NCI-H526 (cell line): Measurements from ENCODE around the gene F7.

Experiments
- DNase-seq, 2 experiments: peaks; one replicate each; lab custom pipeline; 2025; lab: John Stamatoyannopoulos, UW

Gene F7

GRCh38 chr13:113117911-113118260 is 12.3 kb downstream of the F7 start:
- no peak for DNase-seq

GRCh38 chr13:113118261-113119021 is 12.8 kb downstream of the F7 start:
- DNase-seq: no peak

- DNase-seq: no peak
These were observed 13.7 kb downstream of the F7 start for GRCh38 chr13:113119166-113119821.

DNA sequence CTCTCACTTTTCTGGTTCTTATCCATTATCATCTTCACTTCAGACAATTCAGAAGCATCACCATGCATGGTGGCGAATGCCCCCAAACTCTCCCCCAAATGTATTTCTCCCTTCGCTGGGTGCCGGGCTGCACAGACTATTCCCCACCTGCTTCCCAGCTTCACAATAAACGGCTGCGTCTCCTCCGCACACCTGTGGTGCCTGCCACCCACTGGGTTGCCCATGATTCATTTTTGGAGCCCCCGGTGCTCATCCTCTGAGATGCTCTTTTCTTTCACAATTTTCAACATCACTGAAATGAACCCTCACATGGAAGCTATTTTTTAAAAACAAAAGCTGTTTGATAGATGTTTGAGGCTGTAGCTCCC is 14.2 kb downstream of the F7 start:
- no peak for DNase-seq

- DNase-seq: no peak
These were observed 14.9 kb downstream of the F7 start for GRCh38 chr13:113120300-113121182.

GRCh38 chr13:113121183-113121927 is 15.8 kb downstream of the F7 start:
- DNase-seq: no peak

- no peak for DNase-seq
These were observed 16.4 kb downstream of the F7 start for GRCh38 chr13:113121928-113122471.

DNA sequence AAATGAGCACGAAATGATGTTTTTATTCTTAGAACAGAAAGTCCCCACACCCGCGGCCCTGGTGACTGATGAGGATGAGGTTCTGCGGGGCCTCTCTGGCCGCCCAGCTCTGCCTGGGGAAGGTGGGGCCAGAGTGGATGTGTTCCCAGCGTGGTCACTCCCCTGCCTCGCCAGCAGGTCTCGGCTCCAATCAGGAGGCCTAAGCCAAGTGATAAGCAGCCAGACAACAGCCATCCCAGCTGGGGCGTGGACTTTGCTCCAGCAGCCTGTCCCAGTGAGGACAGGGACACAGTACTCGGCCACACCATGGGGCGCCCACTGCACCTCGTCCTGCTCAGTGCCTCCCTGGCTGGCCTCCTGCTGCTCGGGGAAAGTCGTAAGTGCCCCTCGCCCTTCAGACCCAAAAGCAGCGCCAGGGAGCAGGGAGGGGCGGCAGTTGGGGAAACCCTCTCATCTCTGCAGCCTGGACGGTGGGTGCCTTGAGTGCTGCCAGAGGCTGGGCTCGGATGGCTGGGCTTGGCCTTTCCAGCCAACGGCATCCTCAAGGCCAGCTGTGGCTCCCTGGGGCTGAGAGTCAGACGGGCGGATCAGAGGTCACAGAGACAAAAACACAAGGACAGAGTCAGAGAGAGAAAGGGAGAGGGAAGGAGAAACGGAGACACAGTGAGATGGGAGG is 17.1 kb downstream of the F7 start, which contains the start of gene F10:
Gene F10 (plus strand): TSS at position 250 of the 676 bp plus-strand sequence. CDS start 57 bp downstream, at position 307.
- peak; percentile 63 to 86 for DNase-seq

- peak in 1 of 2 experiments; percentile 42 for DNase-seq
These were observed 17.9 kb downstream of the F7 start for GRCh38 chr13:113123226-113124201.

GRCh38 chr13:113124211-113124970 is 18.8 kb downstream of the F7 start:
- DNase-seq: no peak

GRCh38 chr13:113125506-113126264 is 20.1 kb downstream of the F7 start:
- DNase-seq: no peak

GRCh38 chr13:113126265-113127150 is 20.9 kb downstream of the F7 start:
- no peak for DNase-seq

DNA sequence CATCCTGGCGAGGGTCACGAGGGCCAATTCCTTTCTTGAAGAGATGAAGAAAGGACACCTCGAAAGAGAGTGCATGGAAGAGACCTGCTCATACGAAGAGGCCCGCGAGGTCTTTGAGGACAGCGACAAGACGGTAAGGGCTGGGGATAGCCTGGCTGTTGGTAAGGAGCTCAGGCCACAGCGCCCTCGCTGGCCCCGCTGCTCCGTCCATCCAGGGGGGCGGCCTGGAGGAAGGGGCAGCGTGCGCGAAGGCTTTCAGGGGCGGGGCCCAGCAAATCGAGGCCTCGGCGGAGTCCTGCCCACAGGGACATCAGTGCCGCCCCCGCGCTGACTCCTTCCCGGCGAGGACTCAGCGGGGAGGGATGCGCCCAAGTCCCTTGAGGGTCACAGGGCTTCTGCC is 23.9 kb downstream of the F7 start:
- no peak for DNase-seq

- DNase-seq: no peak
These were observed 24.5 kb downstream of the F7 start for GRCh38 chr13:113129921-113130750.

DNA sequence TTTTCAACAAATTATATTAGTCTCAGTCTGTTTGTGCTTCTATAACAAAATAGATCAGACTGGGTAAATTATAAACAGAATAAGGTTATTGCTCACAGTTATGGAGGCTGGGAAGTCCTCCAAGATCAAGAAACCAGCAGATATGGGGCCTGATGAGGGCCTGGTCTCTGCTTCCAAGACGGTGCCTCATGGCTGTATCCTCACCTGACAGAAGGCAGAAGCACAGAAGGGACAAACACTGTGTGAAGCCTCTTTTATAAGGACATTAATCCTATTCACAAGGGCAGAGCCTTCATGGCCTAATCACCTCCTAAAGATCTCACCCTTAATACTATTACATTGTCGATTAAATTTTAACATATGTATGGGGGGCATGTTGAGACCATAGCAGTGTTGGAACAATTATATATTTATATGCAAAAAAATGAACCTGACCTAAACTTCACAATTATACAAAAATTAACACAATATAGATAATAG is 29.7 kb downstream of the F7 start:
- no peak for DNase-seq

- no peak for DNase-seq
These were observed 32.2 kb downstream of the F7 start for GRCh38 chr13:113137691-113138298.
